Measurements from ENCODE around the gene ADTRP.
"Not testable (repeated sequence)": the region's sequence is repeated elsewhere in the genome, so short reads cannot be mapped to it uniquely, and the experiment has no call there.

The ADTRP gene

GRCh38 chr6:11702500-11703130, 76.0 kb downstream of the ADTRP start:
- peaks cover 0 to 7% of the 10 kb centered on the region in 2 donors for H3K4me1 ChIP-seq (ENCODE audit: control insufficient read depth in 1 of 2, insufficient read depth in 2 of 2, low read length in 2 of 2)
- H3K9me3 ChIP-seq (ENCODE audit: control insufficient read depth in 1 of 2, low read length in 2 of 2): no peaks in the 10 kb centered on the region
- no peak overlapping the region for H3K4me3 ChIP-seq (ENCODE audit: low read depth in 1 of 2, low read length in 2 of 2)
- no peaks in the 10 kb centered on the region for H3K36me3 ChIP-seq (ENCODE audit: control insufficient read depth in 1 of 2, insufficient read depth in 2 of 2, low read length in 2 of 2)
- no peak overlapping the region for H3K27ac ChIP-seq (ENCODE audit: low read length)
- H3K27me3 ChIP-seq (ENCODE audit: low read depth, low read length): no peaks in the 10 kb centered on the region

GRCh38 chr6:11702089-11702488, 76.5 kb downstream of the ADTRP start:
- Histone ChIP-seq H3K27me3 (ENCODE audit: low read depth, low read length) (no peaks in the 10 kb centered on the region), H3K4me1 (ENCODE audit: control insufficient read depth in 1 of 2, insufficient read depth in 2 of 2, low read length in 2 of 2) (peaks cover 0 to 7% of the 10 kb centered on the region in 2 donors), H3K36me3 (ENCODE audit: control insufficient read depth in 1 of 2, insufficient read depth in 2 of 2, low read length in 2 of 2) (no peaks in the 10 kb centered on the region), H3K9me3 (ENCODE audit: control insufficient read depth in 1 of 2, low read length in 2 of 2) (no peaks in the 10 kb centered on the region), H3K27ac (ENCODE audit: low read length) (no peak overlapping the region), H3K4me3 (ENCODE audit: low read depth in 1 of 2, low read length in 2 of 2) (no peak overlapping the region)

GRCh38 chr6:11701573-11701972, 77.0 kb downstream of the ADTRP start:
- no peak overlapping the region for H3K4me3 ChIP-seq (ENCODE audit: low read depth in 1 of 2, low read length in 2 of 2)
- H3K27ac ChIP-seq (ENCODE audit: low read length): no peak overlapping the region
- H3K9me3 ChIP-seq (ENCODE audit: control insufficient read depth in 1 of 2, low read length in 2 of 2): no peaks in the 10 kb centered on the region
- peaks cover 0 to 7% of the 10 kb centered on the region in 2 donors for H3K4me1 ChIP-seq (ENCODE audit: control insufficient read depth in 1 of 2, insufficient read depth in 2 of 2, low read length in 2 of 2)
- H3K36me3 ChIP-seq (ENCODE audit: control insufficient read depth in 1 of 2, insufficient read depth in 2 of 2, low read length in 2 of 2): no peaks in the 10 kb centered on the region
- no peaks in the 10 kb centered on the region for H3K27me3 ChIP-seq (ENCODE audit: low read depth, low read length)

- no peak overlapping the region for H3K27ac ChIP-seq (ENCODE audit: low read length)
- H3K4me3 ChIP-seq (ENCODE audit: low read depth in 1 of 2, low read length in 2 of 2): no peak overlapping the region
- no peaks in the 10 kb centered on the region for H3K9me3 ChIP-seq (ENCODE audit: control insufficient read depth in 1 of 2, low read length in 2 of 2)
- H3K4me1 ChIP-seq (ENCODE audit: control insufficient read depth in 1 of 2, insufficient read depth in 2 of 2, low read length in 2 of 2): peaks cover 0 to 7% of the 10 kb centered on the region in 2 donors
- no peaks in the 10 kb centered on the region for H3K36me3 ChIP-seq (ENCODE audit: control insufficient read depth in 1 of 2, insufficient read depth in 2 of 2, low read length in 2 of 2)
- H3K27me3 ChIP-seq (ENCODE audit: low read depth, low read length): no peaks in the 10 kb centered on the region
Measured at GRCh38 chr6:11700118-11700718, 78.4 kb downstream of the ADTRP start.

GRCh38 chr6:11699576-11699975, 79.0 kb downstream of the ADTRP start:
- Histone ChIP-seq H3K4me1 (ENCODE audit: control insufficient read depth in 1 of 2, insufficient read depth in 2 of 2, low read length in 2 of 2) (peaks cover 0 to 7% of the 10 kb centered on the region in 2 donors), H3K36me3 (ENCODE audit: control insufficient read depth in 1 of 2, insufficient read depth in 2 of 2, low read length in 2 of 2) (no peaks in the 10 kb centered on the region), H3K4me3 (ENCODE audit: low read depth in 1 of 2, low read length in 2 of 2) (no peak overlapping the region), H3K27me3 (ENCODE audit: low read depth, low read length) (no peaks in the 10 kb centered on the region), H3K9me3 (ENCODE audit: control insufficient read depth in 1 of 2, low read length in 2 of 2) (no peaks in the 10 kb centered on the region), H3K27ac (ENCODE audit: low read length) (no peak overlapping the region)

- no peak overlapping the region for H3K27ac ChIP-seq (ENCODE audit: low read length)
Measured at GRCh38 chr6:11692451-11693376, 85.9 kb downstream of the ADTRP start.

GRCh38 chr6:11689847-11690246, 88.8 kb downstream of the ADTRP start:
- no peaks in the 10 kb centered on the region for H3K4me1 ChIP-seq (ENCODE audit: control insufficient read depth in 1 of 2, insufficient read depth in 2 of 2, low read length in 2 of 2)
- H3K27me3 ChIP-seq (ENCODE audit: low read depth, low read length): no peaks in the 10 kb centered on the region
- no peaks in the 10 kb centered on the region for H3K9me3 ChIP-seq (ENCODE audit: control insufficient read depth in 1 of 2, low read length in 2 of 2)
- no peaks in the 10 kb centered on the region for H3K36me3 ChIP-seq (ENCODE audit: control insufficient read depth in 1 of 2, insufficient read depth in 2 of 2, low read length in 2 of 2)
- H3K4me3 ChIP-seq (ENCODE audit: low read depth in 1 of 2, low read length in 2 of 2): no peak overlapping the region
- no peak overlapping the region for H3K27ac ChIP-seq (ENCODE audit: low read length)

More at GRCh38 chr6:11692451-11693376, 85.9 kb downstream of the ADTRP start:
- Histone ChIP-seq H3K27me3 (ENCODE audit: low read depth, low read length) (no peaks in the 10 kb centered on the region), H3K36me3 (ENCODE audit: control insufficient read depth in 1 of 2, insufficient read depth in 2 of 2, low read length in 2 of 2) (no peaks in the 10 kb centered on the region), H3K4me3 (ENCODE audit: low read depth in 1 of 2, low read length in 2 of 2) (no peak overlapping the region), H3K9me3 (ENCODE audit: control insufficient read depth in 1 of 2, low read length in 2 of 2) (no peaks in the 10 kb centered on the region), H3K4me1 (ENCODE audit: control insufficient read depth in 1 of 2, insufficient read depth in 2 of 2, low read length in 2 of 2) (no peaks in the 10 kb centered on the region)

- H3K36me3 ChIP-seq (ENCODE audit: control insufficient read depth in 1 of 2, insufficient read depth in 2 of 2, low read length in 2 of 2); H3K4me3 ChIP-seq (ENCODE audit: low read depth in 1 of 2, low read length in 2 of 2); H3K4me1 ChIP-seq (ENCODE audit: control insufficient read depth in 1 of 2, insufficient read depth in 2 of 2, low read length in 2 of 2); H3K27me3 ChIP-seq (ENCODE audit: low read depth, low read length); H3K9me3 ChIP-seq (ENCODE audit: control insufficient read depth in 1 of 2, low read length in 2 of 2); H3K27ac ChIP-seq (ENCODE audit: low read length): not testable (repeated sequence)
Measured at GRCh38 chr6:11689400-11689799, 89.2 kb downstream of the ADTRP start.

GRCh38 chr6:11688425-11688709, 90.2 kb downstream of the ADTRP start:
- H3K27ac ChIP-seq (ENCODE audit: low read length): no peak overlapping the region
- no peaks in the 10 kb centered on the region for H3K9me3 ChIP-seq (ENCODE audit: control insufficient read depth in 1 of 2, low read length in 2 of 2)
- no peak overlapping the region for H3K4me3 ChIP-seq (ENCODE audit: low read depth in 1 of 2, low read length in 2 of 2)
- H3K27me3 ChIP-seq (ENCODE audit: low read depth, low read length): no peaks in the 10 kb centered on the region
- H3K36me3 ChIP-seq (ENCODE audit: control insufficient read depth in 1 of 2, insufficient read depth in 2 of 2, low read length in 2 of 2): no peaks in the 10 kb centered on the region
- H3K4me1 ChIP-seq (ENCODE audit: control insufficient read depth in 1 of 2, insufficient read depth in 2 of 2, low read length in 2 of 2): no peaks in the 10 kb centered on the region

- Histone ChIP-seq H3K4me1 (ENCODE audit: control insufficient read depth in 1 of 2, insufficient read depth in 2 of 2, low read length in 2 of 2) (no peaks in the 10 kb centered on the region), H3K9me3 (ENCODE audit: control insufficient read depth in 1 of 2, low read length in 2 of 2) (no peaks in the 10 kb centered on the region), H3K36me3 (ENCODE audit: control insufficient read depth in 1 of 2, insufficient read depth in 2 of 2, low read length in 2 of 2) (no peaks in the 10 kb centered on the region), H3K4me3 (ENCODE audit: low read depth in 1 of 2, low read length in 2 of 2) (no peak overlapping the region), H3K27ac (ENCODE audit: low read length) (no peak overlapping the region), H3K27me3 (ENCODE audit: low read depth, low read length) (no peaks in the 10 kb centered on the region)
Measured at GRCh38 chr6:11685481-11686093, 93.0 kb downstream of the ADTRP start.

GRCh38 chr6:11684901-11685480, 93.6 kb downstream of the ADTRP start:
- Histone ChIP-seq H3K4me1 (ENCODE audit: control insufficient read depth in 1 of 2, insufficient read depth in 2 of 2, low read length in 2 of 2) (no peaks in the 10 kb centered on the region), H3K9me3 (ENCODE audit: control insufficient read depth in 1 of 2, low read length in 2 of 2) (peaks cover 0 to 2% of the 10 kb centered on the region in 2 donors), H3K36me3 (ENCODE audit: control insufficient read depth in 1 of 2, insufficient read depth in 2 of 2, low read length in 2 of 2) (no peaks in the 10 kb centered on the region), H3K27ac (ENCODE audit: low read length) (no peak overlapping the region), H3K27me3 (ENCODE audit: low read depth, low read length) (no peaks in the 10 kb centered on the region), H3K4me3 (ENCODE audit: low read depth in 1 of 2, low read length in 2 of 2) (no peak overlapping the region)
